Measurements from ENCODE around the gene GALNT18. TPM values are rescaled to one million over a fixed set of nuclear protein-coding genes. Genes with fewer than 3 reads are reported as not detected.

Gene GALNT18
- total RNA-seq, 1 experiment from 2014 or later, result not detected

GRCh38 chr11:11583801-11584529, 37.8 kb downstream of the GALNT18 start:
- Histone ChIP-seq H3K36me3 (ENCODE audit: low read depth) (no peaks in the 10 kb centered on the region), H2AFZ (no peak overlapping the region), H3K4me3 (no peak overlapping the region), H3K4me1 (replicated peaks; ENCODE audit: insufficient read depth) (no peaks in the 10 kb centered on the region), H3K9me3 (ENCODE audit: insufficient read depth, low read depth) (no peaks in the 10 kb centered on the region), H3K27me3 (ENCODE audit: insufficient read depth, low read depth) (peaks cover 66% of the 10 kb centered on the region), H3F3A (ENCODE audit: insufficient read depth, low read depth) (no peaks in the 10 kb centered on the region), H3K4me2 (no peak overlapping the region), H3K9me2 (ENCODE audit: insufficient read depth) (no peaks in the 10 kb centered on the region), H3K27ac (no peak overlapping the region), H3K79me2 (ENCODE audit: low read depth) (no peaks in the 10 kb centered on the region), H4K20me1 (ENCODE audit: insufficient read depth) (no peaks in the 10 kb centered on the region)
- TF ChIP-seq CTCF (conservative IDR thresholded peaks at IDR 0.05) (no peak), EZH2 (IDR thresholded peaks at IDR 0.05; ENCODE audit: low read depth) (no peak)
- DNase-seq, result no peak
- CTCF ChIA-PET, result interaction anchor here (0.6 kb wide), 1 partner anchor 556 kb away, joined by 3 read pairs; no protein-coding TSS in a partner anchor
- BruUV-seq (replicated peaks), result no TSS peak
- intact Hi-C loops (cut with micrococcal nuclease; ENCODE audit: unreplicated experiment), result no loop called here
- POLR2A ChIA-PET (ENCODE audit: unreplicated experiment), result no interaction called here

GRCh38 chr11:11582011-11582701, 39.6 kb downstream of the GALNT18 start:
- BruUV-seq (replicated peaks), result no TSS peak

GRCh38 chr11:11581481-11581880, 40.3 kb downstream of the GALNT18 start:
- POLR2A ChIA-PET (ENCODE audit: unreplicated experiment), result no interaction called here
- TF ChIP-seq EZH2 (IDR thresholded peaks at IDR 0.05; ENCODE audit: low read depth) (no peak), CTCF (conservative IDR thresholded peaks at IDR 0.05) (no peak)
- H3K79me2 ChIP-seq (ENCODE audit: low read depth), result no peaks in the 10 kb centered on the region
- H3K27ac ChIP-seq, result no peak overlapping the region
- H3K9me3 ChIP-seq (ENCODE audit: insufficient read depth, low read depth), result no peaks in the 10 kb centered on the region
- H3K9me2 ChIP-seq (ENCODE audit: insufficient read depth), result no peaks in the 10 kb centered on the region
- intact Hi-C loops (cut with micrococcal nuclease; ENCODE audit: unreplicated experiment), result no loop called here
- no peaks in the 10 kb centered on the region for H3K4me1 ChIP-seq (replicated peaks; ENCODE audit: insufficient read depth)
- no peaks in the 10 kb centered on the region for H3F3A ChIP-seq (ENCODE audit: insufficient read depth, low read depth)
- no peak overlapping the region for H3K4me2 ChIP-seq
- H3K4me3 ChIP-seq, result no peak overlapping the region
- no peaks in the 10 kb centered on the region for H3K36me3 ChIP-seq (ENCODE audit: low read depth)
- peaks cover 76% of the 10 kb centered on the region for H3K27me3 ChIP-seq (ENCODE audit: insufficient read depth, low read depth)
- no peak for DNase-seq
- no peak overlapping the region for H2AFZ ChIP-seq
- CTCF ChIA-PET, result no interaction called here
- BruUV-seq (replicated peaks), result no TSS peak
- no peaks in the 10 kb centered on the region for H4K20me1 ChIP-seq (ENCODE audit: insufficient read depth)

More at GRCh38 chr11:11582011-11582701, 39.6 kb downstream of the GALNT18 start:
- Histone ChIP-seq H3K4me3 (no peak overlapping the region), H3K27ac (no peak overlapping the region), H3K4me1 (replicated peaks; ENCODE audit: insufficient read depth) (no peaks in the 10 kb centered on the region), H3K9me2 (ENCODE audit: insufficient read depth) (no peaks in the 10 kb centered on the region), H2AFZ (no peak overlapping the region), H3K4me2 (no peak overlapping the region), H4K20me1 (ENCODE audit: insufficient read depth) (no peaks in the 10 kb centered on the region), H3F3A (ENCODE audit: insufficient read depth, low read depth) (no peaks in the 10 kb centered on the region), H3K27me3 (ENCODE audit: insufficient read depth, low read depth) (peaks cover 74% of the 10 kb centered on the region), H3K79me2 (ENCODE audit: low read depth) (no peaks in the 10 kb centered on the region), H3K36me3 (ENCODE audit: low read depth) (no peaks in the 10 kb centered on the region), H3K9me3 (ENCODE audit: insufficient read depth, low read depth) (no peaks in the 10 kb centered on the region)
- CTCF ChIA-PET, result no interaction called here
- TF ChIP-seq CTCF (conservative IDR thresholded peaks at IDR 0.05) (no peak), EZH2 (IDR thresholded peaks at IDR 0.05; ENCODE audit: low read depth) (no peak)
- no peak for DNase-seq
- intact Hi-C loops (cut with micrococcal nuclease; ENCODE audit: unreplicated experiment), result no loop called here
- POLR2A ChIA-PET (ENCODE audit: unreplicated experiment), result no interaction called here
